Measurements from ENCODE around the gene LRRC27.

DNA sequence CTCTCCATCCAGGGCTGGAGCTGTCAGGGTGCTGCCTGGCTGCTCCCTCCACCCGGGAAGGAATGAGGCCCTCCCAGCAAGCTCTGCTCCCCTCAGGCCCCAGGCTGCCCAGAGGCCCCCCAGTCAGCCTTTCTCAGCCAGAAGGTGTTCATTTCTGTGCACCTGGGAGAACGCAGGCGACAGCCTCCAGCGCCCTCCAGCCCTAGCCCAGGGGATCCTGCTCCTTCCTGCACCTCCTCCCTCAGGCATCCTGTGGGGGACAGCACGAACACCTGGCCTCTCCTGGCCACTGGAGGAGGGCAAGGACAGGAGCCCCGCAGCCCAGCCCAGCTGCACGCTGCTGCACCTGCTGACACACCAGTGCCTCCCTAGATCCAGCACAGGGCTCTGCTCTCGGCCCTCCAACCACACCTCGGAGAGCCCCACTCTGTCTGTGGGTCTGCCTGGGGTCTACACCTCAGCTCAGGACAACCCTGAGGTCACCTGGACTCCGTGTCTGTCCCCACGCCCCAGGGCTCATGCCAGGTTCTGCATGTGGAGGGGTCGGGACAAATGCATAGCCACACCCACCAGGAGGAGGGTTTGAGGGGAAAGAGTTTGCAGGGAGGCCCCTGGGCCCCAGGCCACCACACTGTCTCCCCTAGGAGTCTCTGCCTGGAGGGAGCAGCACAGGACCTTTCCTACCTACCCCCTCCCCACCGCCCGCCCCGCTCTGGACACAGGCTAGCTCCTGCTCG lies 57.6 kb downstream of the LRRC27 start:
- TF ChIP-seq, protein P1, sequence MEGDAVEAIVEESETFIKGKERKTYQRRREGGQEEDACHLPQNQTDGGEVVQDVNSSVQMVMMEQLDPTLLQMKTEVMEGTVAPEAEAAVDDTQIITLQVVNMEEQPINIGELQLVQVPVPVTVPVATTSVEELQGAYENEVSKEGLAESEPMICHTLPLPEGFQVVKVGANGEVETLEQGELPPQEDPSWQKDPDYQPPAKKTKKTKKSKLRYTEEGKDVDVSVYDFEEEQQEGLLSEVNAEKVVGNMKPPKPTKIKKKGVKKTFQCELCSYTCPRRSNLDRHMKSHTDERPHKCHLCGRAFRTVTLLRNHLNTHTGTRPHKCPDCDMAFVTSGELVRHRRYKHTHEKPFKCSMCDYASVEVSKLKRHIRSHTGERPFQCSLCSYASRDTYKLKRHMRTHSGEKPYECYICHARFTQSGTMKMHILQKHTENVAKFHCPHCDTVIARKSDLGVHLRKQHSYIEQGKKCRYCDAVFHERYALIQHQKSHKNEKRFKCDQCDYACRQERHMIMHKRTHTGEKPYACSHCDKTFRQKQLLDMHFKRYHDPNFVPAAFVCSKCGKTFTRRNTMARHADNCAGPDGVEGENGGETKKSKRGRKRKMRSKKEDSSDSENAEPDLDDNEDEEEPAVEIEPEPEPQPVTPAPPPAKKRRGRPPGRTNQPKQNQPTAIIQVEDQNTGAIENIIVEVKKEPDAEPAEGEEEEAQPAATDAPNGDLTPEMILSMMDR (IDR thresholded peaks at IDR 0.05): no peak
- TF ChIP-seq POLR2A (IDR thresholded peaks at IDR 0.05): no peak
